WTC11 (cell line): ENCODE data around the gene COBL. TPM values are rescaled to one million over a fixed set of nuclear protein-coding genes. Genes with fewer than 3 reads are reported as not detected.
A peak's percentile ranks its signal among the peaks of the same experiment; 100 is the strongest.

Experiments used
- ATAC-seq: fragments of 200-7000 bp; cut with Tn5 transposase; 2 replicates; pipeline ENCODE4 v1.10.0; 2021; ENCODE audit warnings: mild to moderate bottlenecking, moderate library complexity
- CTCF ChIA-PET: fragments of 300-600 bp; sonication (Branson Sonifier 250); formaldehyde crosslinking; loops from one replicate; lab custom pipeline; 2021; ENCODE audit warnings: antibody characterized with exemption; lab: Charles Lee
- POLR2A ChIA-PET: fragments of 350-600 bp; sonication (Branson Sonifier 250); formaldehyde crosslinking; loops from one replicate; lab custom pipeline; 2021; ENCODE audit warnings: antibody characterized with exemption; lab: Charles Lee
- DNase-seq: peaks from one replicate; pipeline ENCODE4 v3.0.0; 2021; ENCODE audit warnings: low spot score
- H3K27ac Mint-ChIP-seq: 2 replicates; pipeline ENCODE4 v1.8.0; 2021; ENCODE audit warnings: mixed read lengths
- H3K27me3 Mint-ChIP-seq: 2 replicates; pipeline ENCODE4 v1.8.0; 2021; ENCODE audit warnings: low read depth, mild to moderate bottlenecking, moderate library complexity, mixed read lengths
- H3K36me3 Mint-ChIP-seq: 2 replicates; pipeline ENCODE4 v1.8.0; 2021; ENCODE audit warnings: mixed read lengths
- H3K4me1 Mint-ChIP-seq: 2 replicates; pipeline ENCODE4 v1.8.0; 2022; ENCODE audit warnings: mixed read lengths
- H3K4me3 Mint-ChIP-seq: 2 replicates; pipeline ENCODE4 v1.8.0; 2021; ENCODE audit warnings: mild to moderate bottlenecking, moderate library complexity, mixed read lengths
- H3K9me3 Mint-ChIP-seq: 2 replicates; pipeline ENCODE4 v1.8.0; 2021; ENCODE audit warnings: mixed read lengths
- CDX4 ChIP-seq: fragments of 250-450 bp; sonication (Bioruptor Pico); IDR thresholded peaks from 2 replicates; pipeline ENCODE4 v1.9.0; 2021; ENCODE audit warnings: moderate library complexity, mild to moderate bottlenecking, inconsistent platforms, borderline replicate concordance
- FOXK1 ChIP-seq: sonication (generic); formaldehyde crosslinking; IDR thresholded peaks from 2 replicates; pipeline ENCODE4 v1.8.0; 2022; ENCODE audit warnings: mild to moderate bottlenecking, moderate library complexity, missing genetic modification reagents
- FOXP1 ChIP-seq: sonication (generic); formaldehyde crosslinking; IDR thresholded peaks from 2 replicates; pipeline ENCODE4 v1.8.0; 2022; ENCODE audit warnings: missing genetic modification reagents, mild to moderate bottlenecking, moderate library complexity, borderline replicate concordance
- GTF2I ChIP-seq: fragments of 250-450 bp; sonication (Bioruptor Pico); conservative IDR thresholded peaks from 2 replicates; pipeline ENCODE4 v1.4.0; 2021; ENCODE audit warnings: mild to moderate bottlenecking
- IRF2 ChIP-seq: sonication (generic); formaldehyde crosslinking; IDR thresholded peaks from 2 replicates; pipeline ENCODE4 v1.8.0; 2022; ENCODE audit warnings: low read depth, missing genetic modification reagents, borderline replicate concordance
- KAT7 ChIP-seq: sonication (generic); formaldehyde crosslinking; IDR thresholded peaks from 2 replicates; pipeline ENCODE4 v1.8.1; 2023; ENCODE audit warnings: missing genetic modification reagents, mild to moderate bottlenecking, borderline replicate concordance
- MYBL2 ChIP-seq: sonication (generic); formaldehyde crosslinking; IDR thresholded peaks from 2 replicates; pipeline ENCODE4 v1.8.1; 2023; ENCODE audit warnings: mild to moderate bottlenecking, moderate library complexity, missing genetic modification reagents
- NFYB ChIP-seq: sonication (generic); formaldehyde crosslinking; conservative IDR thresholded peaks from 2 replicates; pipeline ENCODE4 v1.8.0; 2022; ENCODE audit warnings: low read depth, missing genetic modification reagents
- RORB ChIP-seq: fragments of 250-450 bp; sonication (Bioruptor Pico); IDR thresholded peaks from 2 replicates; pipeline ENCODE4 v1.9.0; 2021; ENCODE audit warnings: mild to moderate bottlenecking
- STAT6 ChIP-seq: sonication (generic); formaldehyde crosslinking; conservative IDR thresholded peaks from 2 replicates; pipeline ENCODE4 v1.8.1; 2023; ENCODE audit warnings: mild to moderate bottlenecking, low read depth, missing genetic modification reagents, moderate library complexity
- TP53 ChIP-seq: sonication (generic); formaldehyde crosslinking; IDR thresholded peaks from 2 replicates; pipeline ENCODE4 v1.8.1; 2023; ENCODE audit warnings: mild to moderate bottlenecking, missing genetic modification reagents
- total RNA-seq: library from RNA; stranded (reverse); gene quantifications from 3 replicates; pipeline ENCODE4 v1.2.3, GENCODE V29; 2021
- TF ChIP-seq, protein P1 (sequence below): sonication (generic); formaldehyde crosslinking; IDR thresholded peaks from 2 replicates; pipeline ENCODE4 v1.8.0; 2023; ENCODE audit warnings: missing genetic modification reagents, mild to moderate bottlenecking, borderline replicate concordance
- TF ChIP-seq, protein P2 (sequence below): fragments of 250-450 bp; sonication (Bioruptor Pico); IDR thresholded peaks from 2 replicates; pipeline ENCODE4 v1.9.0; 2021; ENCODE audit warnings: mild to moderate bottlenecking, borderline replicate concordance

The COBL gene
- total RNA-seq, 1 experiment from 2014 or later = 36.5 TPM

DNA sequence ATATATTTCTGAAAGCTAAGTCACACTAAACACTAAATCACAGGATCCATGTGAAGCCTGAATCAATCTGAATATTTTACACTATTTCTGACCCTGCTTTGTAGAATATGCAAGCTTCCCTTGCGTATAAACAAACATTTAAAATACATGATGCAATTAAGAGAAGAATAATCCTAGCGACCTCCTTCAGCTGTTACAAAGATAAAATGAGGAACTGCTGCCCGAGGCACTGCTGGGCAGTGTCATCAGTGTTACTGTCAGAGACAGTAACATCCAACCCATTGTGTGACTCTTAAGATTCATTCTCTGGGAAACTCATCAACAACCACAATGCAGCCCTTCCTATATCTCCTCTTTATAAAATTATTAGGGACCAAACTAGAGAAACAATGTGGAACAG, 61.6 kb downstream of the COBL start:
- Mint-ChIP-seq H3K9me3 (no peaks in the 10 kb centered on the region), H3K36me3 (no peaks in the 10 kb centered on the region), H3K4me3 (no peak overlapping the region), H3K27ac (0 out of 2 replicates have a peak overlapping the region, but pooled peaks have one; percentile 19), H3K4me1 (peaks cover 18% of the 10 kb centered on the region), H3K27me3 (no peaks in the 10 kb centered on the region)
- ATAC-seq (no peak), DNase-seq (no peak)
- TF ChIP-seq IRF2 (CRISPR knock-in tag) (no peak), TP53 (CRISPR knock-in tag) (no peak), CDX4 (CRISPR knock-in tag) (no peak), KAT7 (no peak), FOXP1 (CRISPR knock-in tag) (no peak), RORB (CRISPR knock-in tag) (no peak), NFYB (CRISPR knock-in tag) (no peak), MYBL2 (CRISPR knock-in tag) (no peak), FOXK1 (no peak)
- TF ChIP-seq, protein P1, sequence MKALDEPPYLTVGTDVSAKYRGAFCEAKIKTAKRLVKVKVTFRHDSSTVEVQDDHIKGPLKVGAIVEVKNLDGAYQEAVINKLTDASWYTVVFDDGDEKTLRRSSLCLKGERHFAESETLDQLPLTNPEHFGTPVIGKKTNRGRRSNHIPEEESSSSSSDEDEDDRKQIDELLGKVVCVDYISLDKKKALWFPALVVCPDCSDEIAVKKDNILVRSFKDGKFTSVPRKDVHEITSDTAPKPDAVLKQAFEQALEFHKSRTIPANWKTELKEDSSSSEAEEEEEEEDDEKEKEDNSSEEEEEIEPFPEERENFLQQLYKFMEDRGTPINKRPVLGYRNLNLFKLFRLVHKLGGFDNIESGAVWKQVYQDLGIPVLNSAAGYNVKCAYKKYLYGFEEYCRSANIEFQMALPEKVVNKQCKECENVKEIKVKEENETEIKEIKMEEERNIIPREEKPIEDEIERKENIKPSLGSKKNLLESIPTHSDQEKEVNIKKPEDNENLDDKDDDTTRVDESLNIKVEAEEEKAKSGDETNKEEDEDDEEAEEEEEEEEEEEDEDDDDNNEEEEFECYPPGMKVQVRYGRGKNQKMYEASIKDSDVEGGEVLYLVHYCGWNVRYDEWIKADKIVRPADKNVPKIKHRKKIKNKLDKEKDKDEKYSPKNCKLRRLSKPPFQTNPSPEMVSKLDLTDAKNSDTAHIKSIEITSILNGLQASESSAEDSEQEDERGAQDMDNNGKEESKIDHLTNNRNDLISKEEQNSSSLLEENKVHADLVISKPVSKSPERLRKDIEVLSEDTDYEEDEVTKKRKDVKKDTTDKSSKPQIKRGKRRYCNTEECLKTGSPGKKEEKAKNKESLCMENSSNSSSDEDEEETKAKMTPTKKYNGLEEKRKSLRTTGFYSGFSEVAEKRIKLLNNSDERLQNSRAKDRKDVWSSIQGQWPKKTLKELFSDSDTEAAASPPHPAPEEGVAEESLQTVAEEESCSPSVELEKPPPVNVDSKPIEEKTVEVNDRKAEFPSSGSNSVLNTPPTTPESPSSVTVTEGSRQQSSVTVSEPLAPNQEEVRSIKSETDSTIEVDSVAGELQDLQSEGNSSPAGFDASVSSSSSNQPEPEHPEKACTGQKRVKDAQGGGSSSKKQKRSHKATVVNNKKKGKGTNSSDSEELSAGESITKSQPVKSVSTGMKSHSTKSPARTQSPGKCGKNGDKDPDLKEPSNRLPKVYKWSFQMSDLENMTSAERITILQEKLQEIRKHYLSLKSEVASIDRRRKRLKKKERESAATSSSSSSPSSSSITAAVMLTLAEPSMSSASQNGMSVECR (CRISPR knock-in tag) = no peak
- TF ChIP-seq, protein P2, sequence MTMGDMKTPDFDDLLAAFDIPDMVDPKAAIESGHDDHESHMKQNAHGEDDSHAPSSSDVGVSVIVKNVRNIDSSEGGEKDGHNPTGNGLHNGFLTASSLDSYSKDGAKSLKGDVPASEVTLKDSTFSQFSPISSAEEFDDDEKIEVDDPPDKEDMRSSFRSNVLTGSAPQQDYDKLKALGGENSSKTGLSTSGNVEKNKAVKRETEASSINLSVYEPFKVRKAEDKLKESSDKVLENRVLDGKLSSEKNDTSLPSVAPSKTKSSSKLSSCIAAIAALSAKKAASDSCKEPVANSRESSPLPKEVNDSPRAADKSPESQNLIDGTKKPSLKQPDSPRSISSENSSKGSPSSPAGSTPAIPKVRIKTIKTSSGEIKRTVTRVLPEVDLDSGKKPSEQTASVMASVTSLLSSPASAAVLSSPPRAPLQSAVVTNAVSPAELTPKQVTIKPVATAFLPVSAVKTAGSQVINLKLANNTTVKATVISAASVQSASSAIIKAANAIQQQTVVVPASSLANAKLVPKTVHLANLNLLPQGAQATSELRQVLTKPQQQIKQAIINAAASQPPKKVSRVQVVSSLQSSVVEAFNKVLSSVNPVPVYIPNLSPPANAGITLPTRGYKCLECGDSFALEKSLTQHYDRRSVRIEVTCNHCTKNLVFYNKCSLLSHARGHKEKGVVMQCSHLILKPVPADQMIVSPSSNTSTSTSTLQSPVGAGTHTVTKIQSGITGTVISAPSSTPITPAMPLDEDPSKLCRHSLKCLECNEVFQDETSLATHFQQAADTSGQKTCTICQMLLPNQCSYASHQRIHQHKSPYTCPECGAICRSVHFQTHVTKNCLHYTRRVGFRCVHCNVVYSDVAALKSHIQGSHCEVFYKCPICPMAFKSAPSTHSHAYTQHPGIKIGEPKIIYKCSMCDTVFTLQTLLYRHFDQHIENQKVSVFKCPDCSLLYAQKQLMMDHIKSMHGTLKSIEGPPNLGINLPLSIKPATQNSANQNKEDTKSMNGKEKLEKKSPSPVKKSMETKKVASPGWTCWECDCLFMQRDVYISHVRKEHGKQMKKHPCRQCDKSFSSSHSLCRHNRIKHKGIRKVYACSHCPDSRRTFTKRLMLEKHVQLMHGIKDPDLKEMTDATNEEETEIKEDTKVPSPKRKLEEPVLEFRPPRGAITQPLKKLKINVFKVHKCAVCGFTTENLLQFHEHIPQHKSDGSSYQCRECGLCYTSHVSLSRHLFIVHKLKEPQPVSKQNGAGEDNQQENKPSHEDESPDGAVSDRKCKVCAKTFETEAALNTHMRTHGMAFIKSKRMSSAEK (CRISPR knock-in tag) = no peak
- ChIA-PET POLR2A (no interaction called here), CTCF (interaction anchor here (1.7 to 3.3 kb wide), 2 partner anchors 92 to 112 kb away, joined by 6 to 17 read pairs; no protein-coding TSS in a partner anchor)

DNA sequence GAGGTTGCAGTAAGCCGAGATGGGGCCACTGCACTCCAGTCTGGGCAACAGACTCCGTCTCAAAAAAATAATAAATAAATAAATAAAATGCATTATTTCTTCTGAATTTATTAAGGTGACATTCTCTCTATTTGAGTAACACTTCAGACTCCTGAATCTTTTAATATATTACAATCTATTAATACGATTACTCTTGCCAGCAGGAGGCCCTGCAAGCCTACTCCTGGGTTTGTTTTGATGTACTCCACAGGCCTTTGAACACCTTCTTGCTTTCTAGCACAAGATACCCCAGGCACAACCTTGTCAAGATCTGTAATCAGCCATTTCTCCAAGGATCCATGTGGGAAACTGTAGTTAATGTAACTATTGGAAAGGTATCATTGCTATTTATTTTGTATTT, 63.5 kb downstream of the COBL start:
- TF ChIP-seq GTF2I (no peak), STAT6 (CRISPR knock-in tag) (no peak)
- Mint-ChIP-seq H3K27me3 (no peaks in the 10 kb centered on the region), H3K4me3 (no peak overlapping the region), H3K9me3 (no peaks in the 10 kb centered on the region), H3K36me3 (no peaks in the 10 kb centered on the region), H3K4me1 (peaks cover 18% of the 10 kb centered on the region), H3K27ac (no peak overlapping the region)
- DNase-seq = no peak
- CTCF ChIA-PET = interaction anchor here (1.1 kb wide), 1 partner anchor 113 kb away, joined by 3 read pairs; no protein-coding TSS in a partner anchor
- no peak for ATAC-seq
- POLR2A ChIA-PET = no interaction called here
